Activated naive CD4-positive, alpha-beta T cell treated with anti-CD3 and anti-CD28 coated beads for 36 hours (primary cell): Measurements from ENCODE around the gene CCL15. TPM values are rescaled to one million over a fixed set of nuclear protein-coding genes. Genes with fewer than 3 reads are reported as not detected.

Experiments
- CTCF ChIA-PET: fragments of 350-600 bp; sonication (Branson Sonifier 250); formaldehyde crosslinking; loops from one replicate; lab custom pipeline; 2021; ENCODE audit warnings: antibody characterized with exemption; lab: Charles Lee
- DNase-seq: peaks from one replicate; pipeline ENCODE4 v3.0.0-alpha.2; 2020
- H3K27ac Mint-ChIP-seq: one replicate; pipeline ENCODE4 v1.8.0; 2021; ENCODE audit warnings: mild to moderate bottlenecking, mixed read lengths
- H3K27me3 Mint-ChIP-seq: one replicate; pipeline ENCODE4 v1.8.0; 2021; ENCODE audit warnings: low read depth, mixed read lengths
- H3K36me3 Mint-ChIP-seq: one replicate; pipeline ENCODE4 v1.8.0; 2021; ENCODE audit warnings: low read depth, mixed read lengths
- H3K4me1 Mint-ChIP-seq: one replicate; pipeline ENCODE4 v1.8.0; 2021; ENCODE audit warnings: low read depth, mixed read lengths
- H3K4me3 Mint-ChIP-seq: one replicate; pipeline ENCODE4 v1.8.0; 2021; ENCODE audit warnings: mild to moderate bottlenecking, moderate library complexity, mixed read lengths
- H3K9me3 Mint-ChIP-seq: one replicate; pipeline ENCODE4 v1.8.0; 2021; ENCODE audit warnings: mixed read lengths
- intact Hi-C: fragments of 100-400 bp; cut with micrococcal nuclease; formaldehyde crosslinking; loops from one replicate; pipeline ENCODE4 v1.15.1; 2023
- total RNA-seq, 2 experiments: library from RNA; stranded (reverse); gene quantifications; one replicate each; pipeline ENCODE4 v1.2.3, GENCODE V29; 2021

CCL15 gene
- total RNA-seq, 2 experiments from 2014 or later = not detected

DNA sequence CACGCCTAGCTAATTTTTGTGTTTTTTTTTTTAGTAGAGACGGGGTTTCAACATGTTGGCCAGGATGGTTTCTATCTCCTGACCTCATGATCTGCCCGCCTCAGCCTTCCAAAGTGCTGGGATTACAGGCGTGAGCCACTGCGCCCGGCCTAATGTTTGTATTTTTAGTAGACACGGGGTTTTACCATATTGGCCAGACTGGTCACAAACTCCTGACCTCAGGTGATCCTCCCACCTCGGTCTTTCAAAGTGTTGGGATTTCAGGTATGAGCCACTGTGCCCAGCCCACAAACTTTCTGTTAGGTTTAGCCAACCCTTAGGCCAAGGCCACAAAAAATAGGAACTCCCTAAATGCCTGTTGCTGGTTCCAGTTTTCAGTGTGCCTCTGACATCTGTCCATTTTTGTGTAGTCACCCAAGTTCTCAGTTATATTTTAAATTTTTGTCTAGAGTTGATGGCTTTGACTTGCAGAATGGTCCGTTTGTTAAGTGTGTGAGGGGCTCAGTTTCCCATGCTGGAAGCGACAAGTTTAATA, 32.8 kb downstream of the CCL15 start:
- Mint-ChIP-seq H3K27ac (no peak overlapping the region), H3K9me3 (no peaks in the 10 kb centered on the region), H3K36me3 (no peaks in the 10 kb centered on the region), H3K27me3 (peaks cover 2% of the 10 kb centered on the region), H3K4me3 (no peak overlapping the region), H3K4me1 (no peaks in the 10 kb centered on the region)
- no peak for DNase-seq
- CTCF ChIA-PET = interaction anchor here (0.7 to 13.9 kb wide), 13 partner anchors 11 to 216 kb away, joined by 3 to 285 read pairs (median 3); partner anchors contain the start of gene RDM1
- intact Hi-C loops = loop anchor here (1.0 to 2.0 kb wide), 3 partner anchors 104 to 515 kb away; no protein-coding TSS in a partner anchor

DNA sequence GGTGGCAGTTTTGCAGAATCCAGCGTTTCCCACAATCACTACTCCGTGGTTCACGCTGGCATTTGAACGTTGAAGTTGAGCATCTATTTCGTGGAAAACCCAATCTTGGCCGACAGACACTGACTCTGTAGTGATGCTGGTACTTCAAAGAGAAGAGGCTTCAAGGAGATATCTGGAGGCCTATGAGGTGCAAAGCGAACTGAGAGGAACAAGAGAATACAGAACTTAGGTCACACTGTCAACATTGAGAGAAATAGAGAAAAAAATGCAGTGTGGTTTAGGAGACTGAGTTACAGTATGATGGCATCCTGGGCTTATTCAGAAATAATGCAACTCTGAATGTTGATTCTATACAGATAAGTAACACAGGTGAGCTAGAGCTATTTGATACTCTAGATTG, 36.1 kb downstream of the CCL15 start:
- no peak overlapping the region for H3K27ac Mint-ChIP-seq
- CTCF ChIA-PET = interaction anchor here (2.0 to 13.9 kb wide), 2 partner anchors 11 to 182 kb away, joined by 4 to 285 read pairs; no protein-coding TSS in a partner anchor
- H3K9me3 Mint-ChIP-seq = no peaks in the 10 kb centered on the region

DNA sequence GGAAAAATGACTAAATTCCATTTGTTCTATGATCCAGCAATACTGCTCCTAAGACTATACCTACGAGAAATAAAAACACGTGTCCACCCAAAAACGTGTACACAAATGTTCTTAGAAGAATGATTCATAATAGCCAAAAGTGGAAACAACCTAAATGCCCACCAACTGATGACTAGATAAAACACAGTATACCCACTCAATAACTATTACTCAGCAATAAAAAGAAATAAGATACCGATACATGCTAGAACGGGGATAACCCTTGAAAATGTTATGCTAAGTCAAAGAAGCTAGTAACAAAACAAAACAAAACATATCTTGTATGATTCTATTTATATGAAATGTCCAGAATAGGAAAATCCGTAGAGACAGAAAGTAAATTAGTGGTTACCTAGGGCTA, 37.7 kb downstream of the CCL15 start:
- Mint-ChIP-seq H3K4me1 (no peaks in the 10 kb centered on the region), H3K36me3 (no peaks in the 10 kb centered on the region), H3K27ac (no peak overlapping the region), H3K4me3 (no peak overlapping the region), H3K27me3 (peaks cover 2% of the 10 kb centered on the region), H3K9me3 (no peaks in the 10 kb centered on the region)
- intact Hi-C loops = no loop called here
- CTCF ChIA-PET = interaction anchor here (1.0 to 1.2 kb wide), 2 partner anchors 12 to 185 kb away, joined by 4 to 5 read pairs; no protein-coding TSS in a partner anchor
- DNase-seq = no peak

More for the DNA sequence above, 36.1 kb downstream of the CCL15 start:
- no peaks in the 10 kb centered on the region for H3K27me3 Mint-ChIP-seq
- no peaks in the 10 kb centered on the region for H3K4me1 Mint-ChIP-seq
- no peaks in the 10 kb centered on the region for H3K36me3 Mint-ChIP-seq
- DNase-seq = no peak
- intact Hi-C loops = no loop called here
- no peak overlapping the region for H3K4me3 Mint-ChIP-seq

DNA sequence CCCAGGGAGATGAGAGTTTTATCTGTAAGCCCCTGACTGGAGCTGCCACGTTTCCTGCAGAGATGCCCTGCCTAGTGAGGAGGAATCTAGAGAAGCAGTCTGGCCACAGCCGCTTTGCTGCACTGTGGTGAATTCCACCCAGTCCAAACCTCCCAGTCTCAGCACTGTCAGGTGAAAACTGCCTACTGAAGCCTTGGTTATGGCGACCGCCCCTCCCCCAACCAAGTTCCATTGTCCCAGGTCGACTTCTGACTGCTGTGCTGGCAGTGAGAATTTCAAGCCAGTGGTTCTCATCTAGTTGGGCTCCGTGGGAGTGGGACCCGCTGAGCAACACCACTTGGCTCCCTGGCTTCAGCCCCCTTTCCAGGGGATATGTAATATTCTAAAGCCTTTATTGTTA, 47.6 kb downstream of the CCL15 start:
- Mint-ChIP-seq H3K4me1 (no peaks in the 10 kb centered on the region), H3K27ac (no peak overlapping the region), H3K9me3 (no peaks in the 10 kb centered on the region), H3K4me3 (no peak overlapping the region), H3K36me3 (no peaks in the 10 kb centered on the region), H3K27me3 (peaks cover 7% of the 10 kb centered on the region)
- no peak for DNase-seq
- CTCF ChIA-PET = no interaction called here
- intact Hi-C loops = no loop called here

DNA sequence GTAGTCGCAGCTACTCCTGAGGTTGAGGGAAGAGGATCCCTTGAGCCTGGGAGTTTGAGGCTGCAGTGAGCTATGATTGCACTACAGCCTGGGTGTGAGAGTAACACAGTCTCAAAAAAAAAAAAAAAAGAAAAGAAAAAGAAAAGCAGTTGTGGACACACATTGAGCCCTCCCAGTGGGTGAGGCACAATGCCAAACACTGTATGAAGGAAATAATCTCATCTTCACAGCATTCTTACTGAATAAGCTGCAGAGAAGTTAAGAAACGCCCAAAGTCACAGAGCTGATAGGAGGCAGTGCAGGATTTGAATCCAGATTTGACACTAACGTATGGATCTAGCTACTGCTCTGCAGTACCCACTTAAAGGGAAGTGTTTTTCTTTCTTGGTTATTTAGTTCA, 52.0 kb downstream of the CCL15 start:
- no peak for DNase-seq
- Mint-ChIP-seq H3K36me3 (no peaks in the 10 kb centered on the region), H3K27ac (no peak overlapping the region), H3K4me1 (no peaks in the 10 kb centered on the region), H3K27me3 (peaks cover 3% of the 10 kb centered on the region), H3K4me3 (no peak overlapping the region), H3K9me3 (no peaks in the 10 kb centered on the region)
- CTCF ChIA-PET = interaction anchor here (0.6 to 1.0 kb wide), 3 partner anchors 123 to 1098 kb away, joined by 3 read pairs; no protein-coding TSS in a partner anchor
- intact Hi-C loops = no loop called here

DNA sequence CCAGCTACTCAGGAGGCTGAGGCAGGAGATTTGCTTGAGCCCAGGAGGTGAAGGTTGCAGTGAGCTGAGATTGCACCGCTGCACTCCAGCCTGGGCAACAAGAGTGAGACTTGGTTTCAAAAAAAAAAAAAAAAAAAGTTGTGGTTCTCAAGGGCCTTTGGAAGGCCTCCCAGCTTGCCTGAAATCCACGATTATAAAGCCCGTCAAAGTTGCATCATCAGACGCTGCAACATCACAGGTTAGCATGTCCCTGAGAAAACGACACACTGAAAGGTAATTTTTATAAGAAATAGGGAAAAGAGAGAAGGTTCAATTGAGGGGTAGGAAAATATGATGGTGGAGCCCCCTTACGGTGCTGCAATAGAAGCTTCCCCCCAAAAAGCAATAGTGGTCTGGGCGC, 53.3 kb downstream of the CCL15 start:
- intact Hi-C loops = no loop called here
- Mint-ChIP-seq H3K36me3 (no peaks in the 10 kb centered on the region), H3K4me3 (no peak overlapping the region), H3K9me3 (no peaks in the 10 kb centered on the region), H3K27me3 (no peaks in the 10 kb centered on the region), H3K27ac (no peak overlapping the region), H3K4me1 (no peaks in the 10 kb centered on the region)
- CTCF ChIA-PET = interaction anchor here (0.7 to 1.9 kb wide), 9 partner anchors 18 to 535 kb away, joined by 3 to 9 read pairs (median 4); partner anchors contain the start of gene CCL18
- no peak for DNase-seq

Other genes with a start within 250 kb of the CCL15 start
- under 1 TPM in 1 of 2 experiments, not detected in 1; 0.07 TPM for gene GAS2L2, start 248.3 kb downstream of the CCL15 start, total RNA-seq
- gene C17orf50, start 240.7 kb downstream of the CCL15 start, total RNA-seq = not detected
- under 1 TPM; 0.19 to 0.35 TPM for gene MMP28, start 205.9 kb downstream of the CCL15 start, total RNA-seq
- gene TAF15, start 192.1 kb downstream of the CCL15 start, total RNA-seq = 100 to 1,000 TPM; 252 to 256 TPM
- gene HEATR9, start 132.7 kb downstream of the CCL15 start, total RNA-seq = not detected
- gene CCL5, start 121.2 kb downstream of the CCL15 start, total RNA-seq = 1 to 10 TPM; 1.9 to 2.5 TPM
- 10 to 100 TPM; 18.6 to 21.6 TPM for gene RDM1, start 70.8 kb downstream of the CCL15 start, total RNA-seq
- not detected for gene LYZL6, start 57.8 kb downstream of the CCL15 start, total RNA-seq
- gene CCL16, start 20.1 kb downstream of the CCL15 start, total RNA-seq = not detected
- gene CCL14, start 14.8 kb downstream of the CCL15 start, total RNA-seq = not detected
- gene CCL23, start 16.4 kb upstream of the CCL15 start, total RNA-seq = not detected
- gene CCL18, start 62.7 kb upstream of the CCL15 start, total RNA-seq = not detected
- 1 to 10 TPM; 8.3 TPM for gene CCL3, start 88.6 kb upstream of the CCL15 start, total RNA-seq
- gene CCL4, start 102.3 kb upstream of the CCL15 start, total RNA-seq = 1 to 10 TPM; 4.6 to 5.5 TPM
- gene TBC1D3B, start 175.1 kb upstream of the CCL15 start, total RNA-seq = 1 to 10 TPM; 1.8 to 2.6 TPM
- gene CCL3L1, start 195.2 kb upstream of the CCL15 start, total RNA-seq = 1 to 10 TPM; 1.9 to 2.0 TPM
- 1 to 10 TPM; 1.0 to 1.4 TPM for gene CCL4L2, start 209.5 kb upstream of the CCL15 start, total RNA-seq